Sigmoid colon (tissue), 4 donors: ENCODE data around the gene CA7.

Experiments
- EP300 ChIP-seq, 4 donors: sonication (generic); formaldehyde crosslinking; IDR thresholded peaks; one replicate each; pipeline ENCODE4 v1.6.1; 2017; ENCODE audit warnings: antibody characterized with exemption in 4 of 4
- POLR2A ChIP-seq, 2 donors: fragments of 450-650 bp; IDR thresholded peaks; one replicate each; pipeline ENCODE4 v1.6.1; 2016; ENCODE audit warnings: antibody characterized with exemption in 2 of 2, mild to moderate bottlenecking in 2 of 2, moderate library complexity in 2 of 2
- POLR2AphosphoS5 ChIP-seq, 4 donors: sonication (generic); formaldehyde crosslinking; IDR thresholded peaks; one replicate each; pipeline ENCODE4 v1.6.1; 2017; ENCODE audit warnings: antibody characterized with exemption in 4 of 4

GRCh38 chr16:66872559-66872942 is 28.3 kb downstream of the CA7 start:
- TF ChIP-seq POLR2A (IDR thresholded peaks at IDR 0.05) (no peak), POLR2AphosphoS5 (IDR thresholded peaks at IDR 0.05) (no peak), EP300 (IDR thresholded peaks at IDR 0.05) (no peak)
